ENCODE results near the gene SH2D1A. TPM values are rescaled to one million over a fixed set of nuclear protein-coding genes. Genes with fewer than 3 reads are reported as not detected.

Gene SH2D1A
- not detected in 2 replicates for total RNA-seq

GRCh38 chrX:124346117-124346876, at the start of gene SH2D1A:
SH2D1A (plus strand) TSS chrX:124346563; CDS start chrX:124346643, 80 bp downstream.

GRCh38 chrX:124332481-124333424, 13.6 kb upstream of the SH2D1A start, which contains the start of gene TEX13D:
TEX13D (plus strand) TSS chrX:124332660; CDS start chrX:124332918, 258 bp downstream.

Small RNA genes lying within 50 kb of the gene (small RNA-seq; reads per million reads assigned to genes)
- gene AL022718.1: not detected

Other genes with a start within 250 kb of the SH2D1A start
- gene TEX13D, start 13.9 kb upstream of the SH2D1A start, total RNA-seq: not detected in 2 replicates